Kidney epithelial cell (primary cell): ENCODE results near the gene RHCG. TPM values are rescaled to one million over a fixed set of nuclear protein-coding genes. Genes with fewer than 3 reads are reported as not detected.

Source experiments
- DNase-seq: peaks from one replicate; pipeline ENCODE4 v3.0.0-alpha.2; 2010; ENCODE audit warnings: low read depth
- H3K27me3 ChIP-seq: 2 replicates; pipeline ENCODE4 v1.6.0; 2011; ENCODE audit warnings: low read length; ENCODE audit not compliant: control insufficient read depth, insufficient read depth
- H3K36me3 ChIP-seq: 2 replicates; pipeline ENCODE4 v1.5.1; 2011; ENCODE audit warnings: low read length; ENCODE audit not compliant: control insufficient read depth, insufficient read depth
- H3K4me3 ChIP-seq: 2 replicates; pipeline ENCODE4 v1.5.1; 2011; ENCODE audit warnings: low read depth, mild to moderate bottlenecking, control low read depth, low read length
- total RNA-seq: library from RNA; depleted of rRNA; stranded (reverse); fragments of >200 nt; gene quantifications from 2 replicates; pipeline ENCODE4 v1.2.3, GENCODE V29; 2015
- TF ChIP-seq, protein P1 (sequence below): IDR thresholded peaks from 2 replicates; pipeline ENCODE4 v1.5.1; 2011; ENCODE audit warnings: mild to moderate bottlenecking, moderate library complexity, low read length, control low read depth, inconsistent platforms; ENCODE audit not compliant: insufficient read depth, poor library complexity, severe bottlenecking

RHCG gene
- total RNA-seq, 1 donor from 2014 or later, result 0.04 TPM

DNA sequence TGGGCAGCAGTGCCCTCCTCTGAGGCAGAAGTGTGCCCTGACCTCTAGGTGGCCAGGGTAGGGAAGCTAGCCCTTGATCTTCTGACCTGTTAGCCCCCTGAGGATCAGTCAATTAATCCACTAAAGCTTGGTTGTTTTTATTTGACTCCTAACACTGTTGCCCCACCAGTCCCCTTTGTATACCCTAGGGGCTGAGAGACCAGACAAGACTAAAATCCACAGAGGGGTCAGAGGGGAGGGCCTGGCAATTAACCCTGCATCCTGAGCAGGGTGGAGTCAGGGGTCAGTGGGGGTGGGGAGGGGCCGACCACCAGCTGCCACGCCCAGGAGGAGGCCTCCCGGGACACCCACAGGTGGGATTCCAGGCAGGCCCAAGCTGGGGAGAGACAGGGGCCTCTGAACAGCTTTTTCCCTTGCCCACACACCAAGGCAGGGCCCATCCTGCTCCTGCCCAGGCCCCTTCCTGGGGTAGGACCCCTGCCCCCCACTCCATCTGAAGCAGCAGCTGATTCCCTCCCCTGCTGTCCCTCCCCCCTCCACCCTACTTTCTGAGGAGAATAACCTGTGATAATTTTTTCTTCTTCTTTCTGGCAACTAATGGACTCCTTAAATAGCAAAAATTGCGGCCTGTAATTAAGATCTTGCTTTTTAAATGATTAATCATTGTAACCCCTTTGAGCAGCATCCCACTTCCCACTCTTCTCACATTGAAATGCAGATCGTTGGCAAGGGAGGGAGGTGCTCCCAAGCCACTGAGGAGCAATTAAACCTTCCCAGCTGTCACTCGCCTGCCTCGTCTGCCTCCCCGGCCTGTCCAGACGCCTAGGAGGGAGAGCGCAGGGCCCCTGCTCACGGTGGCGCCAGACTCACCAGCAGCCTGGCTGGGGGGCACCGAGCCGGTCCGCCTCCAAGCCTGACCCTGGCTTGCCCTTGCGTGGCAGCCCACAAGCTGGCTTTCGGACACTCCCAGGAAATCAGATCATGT lies 51.9 kb downstream of the RHCG start:
- Histone ChIP-seq H3K36me3 (no peaks in the 10 kb centered on the region), H3K4me3 (no peak overlapping the region), H3K27me3 (peaks cover 34% of the 10 kb centered on the region)
- DNase-seq, result no peak
- TF ChIP-seq, protein P1, sequence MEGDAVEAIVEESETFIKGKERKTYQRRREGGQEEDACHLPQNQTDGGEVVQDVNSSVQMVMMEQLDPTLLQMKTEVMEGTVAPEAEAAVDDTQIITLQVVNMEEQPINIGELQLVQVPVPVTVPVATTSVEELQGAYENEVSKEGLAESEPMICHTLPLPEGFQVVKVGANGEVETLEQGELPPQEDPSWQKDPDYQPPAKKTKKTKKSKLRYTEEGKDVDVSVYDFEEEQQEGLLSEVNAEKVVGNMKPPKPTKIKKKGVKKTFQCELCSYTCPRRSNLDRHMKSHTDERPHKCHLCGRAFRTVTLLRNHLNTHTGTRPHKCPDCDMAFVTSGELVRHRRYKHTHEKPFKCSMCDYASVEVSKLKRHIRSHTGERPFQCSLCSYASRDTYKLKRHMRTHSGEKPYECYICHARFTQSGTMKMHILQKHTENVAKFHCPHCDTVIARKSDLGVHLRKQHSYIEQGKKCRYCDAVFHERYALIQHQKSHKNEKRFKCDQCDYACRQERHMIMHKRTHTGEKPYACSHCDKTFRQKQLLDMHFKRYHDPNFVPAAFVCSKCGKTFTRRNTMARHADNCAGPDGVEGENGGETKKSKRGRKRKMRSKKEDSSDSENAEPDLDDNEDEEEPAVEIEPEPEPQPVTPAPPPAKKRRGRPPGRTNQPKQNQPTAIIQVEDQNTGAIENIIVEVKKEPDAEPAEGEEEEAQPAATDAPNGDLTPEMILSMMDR, result no peak

DNA sequence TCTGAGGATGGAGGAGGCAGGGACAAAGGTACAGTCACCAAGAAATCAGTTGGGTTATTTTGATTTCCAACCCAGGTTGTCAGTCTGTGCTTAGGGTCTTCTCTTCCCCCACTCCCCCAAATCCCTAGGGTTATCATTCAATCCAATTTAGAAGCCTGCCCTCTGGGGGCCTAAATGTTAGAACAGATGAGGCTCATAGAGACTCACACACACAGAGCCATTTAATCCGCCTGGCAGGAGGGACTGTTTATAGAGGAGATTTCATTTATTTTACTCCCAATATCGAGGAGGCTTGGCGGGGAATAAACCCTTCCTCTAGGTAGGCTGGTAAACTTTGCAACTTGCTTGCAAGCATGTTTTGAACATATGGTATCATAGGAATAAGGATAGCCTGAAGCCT lies 52.8 kb downstream of the RHCG start:
- H3K27me3 ChIP-seq, result peaks cover 28% of the 10 kb centered on the region
- no peaks in the 10 kb centered on the region for H3K36me3 ChIP-seq
- no peak overlapping the region for H3K4me3 ChIP-seq
- DNase-seq, result no peak
- TF ChIP-seq, protein P1, result no peak

DNA sequence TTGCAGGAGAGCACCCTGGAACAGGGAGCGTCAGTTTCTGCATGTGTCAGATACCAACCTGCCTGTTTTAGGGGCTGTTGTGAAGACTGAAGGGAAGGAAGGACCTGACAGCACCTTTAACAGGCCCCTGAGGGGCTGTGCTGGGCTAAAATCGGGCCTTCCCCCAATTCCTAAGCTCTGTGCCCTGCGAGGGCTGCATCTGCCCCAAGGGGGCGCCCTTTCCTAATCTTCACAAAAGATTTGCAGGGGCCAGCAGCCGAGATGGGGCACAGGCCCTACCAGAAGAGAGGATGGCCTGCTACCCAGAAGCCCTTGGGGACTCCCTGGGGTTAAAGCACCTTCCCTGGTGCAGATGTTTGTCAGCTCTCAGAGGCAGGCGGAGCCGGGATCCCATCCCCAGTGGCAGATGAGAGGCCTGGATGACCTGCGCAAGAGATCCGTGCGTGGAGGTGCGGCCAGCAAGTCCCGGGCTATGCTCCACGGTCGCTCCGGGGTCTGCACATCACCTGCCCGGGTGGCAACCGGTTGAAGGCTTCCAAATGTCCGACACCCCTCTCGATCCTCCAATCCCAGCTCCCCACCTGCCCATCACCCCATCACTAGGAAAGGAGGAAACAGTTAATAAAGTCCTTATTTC lies 53.6 kb downstream of the RHCG start:
- TF ChIP-seq, protein P1, result peak; percentile 67
- Histone ChIP-seq H3K27me3 (peaks cover 29% of the 10 kb centered on the region), H3K36me3 (no peaks in the 10 kb centered on the region), H3K4me3 (no peak overlapping the region)
- no peak for DNase-seq

DNA sequence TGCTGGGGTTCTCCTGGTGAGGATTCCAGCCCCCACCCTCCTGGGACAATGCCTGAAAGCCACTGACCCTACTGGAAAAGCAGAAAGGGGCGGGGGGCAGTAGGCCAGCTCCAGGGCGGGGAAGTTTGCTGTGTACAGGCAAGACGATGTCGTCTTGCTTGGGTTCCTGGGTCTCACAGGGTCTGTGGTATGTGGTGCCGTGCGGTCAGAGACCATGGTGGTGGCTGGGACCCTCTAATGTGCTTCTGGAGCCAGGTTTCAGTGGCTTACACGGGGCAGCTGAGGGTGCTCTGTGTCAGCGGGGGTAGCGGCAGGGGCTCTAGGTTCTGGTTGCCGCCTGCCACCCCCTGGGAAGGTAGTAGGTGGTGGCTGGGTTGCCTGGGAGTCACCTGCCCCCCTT lies 54.2 kb downstream of the RHCG start:
- Histone ChIP-seq H3K27me3 (peaks cover 29% of the 10 kb centered on the region), H3K4me3 (no peak overlapping the region), H3K36me3 (no peaks in the 10 kb centered on the region)
- no peak for DNase-seq
- TF ChIP-seq, protein P1, result no peak

DNA sequence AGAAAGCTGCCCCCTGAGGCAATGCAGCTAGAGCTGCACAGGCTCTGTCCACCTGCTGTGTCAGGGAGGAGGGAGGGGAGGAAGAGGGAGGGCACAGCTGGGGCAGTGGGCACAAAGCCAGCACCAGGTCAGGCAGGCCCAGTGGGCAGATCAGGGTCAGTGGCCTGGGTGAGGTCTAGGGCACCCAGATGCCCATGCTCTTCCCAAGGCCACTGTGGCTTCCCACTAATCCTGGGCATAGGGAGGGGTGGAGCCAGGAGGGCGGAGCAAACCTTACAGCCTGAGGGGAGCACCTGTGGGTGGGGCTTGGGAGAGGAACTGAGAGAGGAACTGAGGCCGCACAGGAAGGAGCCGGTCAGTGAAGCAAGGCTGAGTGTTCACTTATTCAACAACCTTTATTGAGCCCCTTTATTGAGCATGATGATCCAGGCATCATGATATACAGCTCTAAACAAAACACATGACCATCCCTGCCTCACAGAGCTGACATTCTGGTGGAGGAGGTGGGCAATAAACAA lies 55.0 kb downstream of the RHCG start:
- peaks cover 30% of the 10 kb centered on the region for H3K27me3 ChIP-seq

More for the DNA sequence above, 55.0 kb downstream of the RHCG start:
- Histone ChIP-seq H3K4me3 (no peak overlapping the region), H3K36me3 (no peaks in the 10 kb centered on the region)
- TF ChIP-seq, protein P1, result no peak
- no peak for DNase-seq
